ENCODE results near the gene KIFC3.

GRCh38 chr16:57735755-57736418 is 66.4 kb downstream of the KIFC3 start, which contains the start of gene KATNB1:
- TF ChIP-seq CTCF (IDR thresholded peaks at IDR 0.05; ENCODE audit: low read length) (no peak), EZH2 (optimal IDR thresholded peaks at IDR 0.05; ENCODE audit: low read depth, low read length) (no peak)
